NCI-H524 (cell line): ENCODE data around the gene ARHGEF5.
"Not testable (repeated sequence)": the region's sequence is repeated elsewhere in the genome, so short reads cannot be mapped to it uniquely, and the experiment has no call there.

ENCODE experiments used
- DNase-seq, 2 experiments: peaks; one replicate each; lab custom pipeline; 2025; lab: John Stamatoyannopoulos, UW

Gene ARHGEF5

GRCh38 chr7:144355176-144355822 is at the start of gene ARHGEF5:
Gene ARHGEF5 (plus strand): TSS chr7:144355402. CDS start chr7:144362670, 7,268 bp downstream.
- not testable (repeated sequence) for DNase-seq

- DNase-seq = not testable (repeated sequence)
These were observed 45.5 kb upstream of the ARHGEF5 start for GRCh38 chr7:144309702-144310101.

DNA sequence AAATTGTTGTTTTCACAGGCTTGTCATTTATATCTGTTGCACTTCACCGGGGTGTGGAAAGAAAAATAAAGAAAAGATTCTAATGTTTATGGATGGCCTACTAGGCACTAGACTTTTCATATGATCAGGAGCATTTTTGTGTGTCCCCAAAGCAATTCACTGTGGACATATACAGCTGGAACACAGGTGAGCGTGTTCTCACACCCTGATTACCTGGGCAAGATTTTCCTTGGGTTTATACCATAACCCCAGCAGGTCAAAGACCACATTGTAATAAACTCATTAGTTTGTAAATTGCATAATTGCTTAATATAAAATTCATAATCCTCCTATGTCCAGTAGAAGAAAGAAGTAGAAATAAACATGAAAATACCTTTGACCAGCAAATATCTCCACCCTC is 44.0 kb upstream of the ARHGEF5 start:
- not testable (repeated sequence) for DNase-seq

- not testable (repeated sequence) for DNase-seq
These were observed 43.2 kb upstream of the ARHGEF5 start, which contains the start of gene OR2A1 for GRCh38 chr7:144311872-144312469. Gene OR2A1 (plus strand): TSS chr7:144312419. CDS start chr7:144318125, 5,706 bp downstream.

GRCh38 chr7:144317537-144317936 is 37.7 kb upstream of the ARHGEF5 start:
- DNase-seq = not testable (repeated sequence)

- not testable (repeated sequence) for DNase-seq
These were observed 35.7 kb upstream of the ARHGEF5 start for GRCh38 chr7:144319547-144319946.

- DNase-seq = not testable (repeated sequence)
These were observed 33.5 kb upstream of the ARHGEF5 start for GRCh38 chr7:144321677-144322206.

- not testable (repeated sequence) for DNase-seq
These were observed 31.8 kb upstream of the ARHGEF5 start for GRCh38 chr7:144323359-144323758.

DNA sequence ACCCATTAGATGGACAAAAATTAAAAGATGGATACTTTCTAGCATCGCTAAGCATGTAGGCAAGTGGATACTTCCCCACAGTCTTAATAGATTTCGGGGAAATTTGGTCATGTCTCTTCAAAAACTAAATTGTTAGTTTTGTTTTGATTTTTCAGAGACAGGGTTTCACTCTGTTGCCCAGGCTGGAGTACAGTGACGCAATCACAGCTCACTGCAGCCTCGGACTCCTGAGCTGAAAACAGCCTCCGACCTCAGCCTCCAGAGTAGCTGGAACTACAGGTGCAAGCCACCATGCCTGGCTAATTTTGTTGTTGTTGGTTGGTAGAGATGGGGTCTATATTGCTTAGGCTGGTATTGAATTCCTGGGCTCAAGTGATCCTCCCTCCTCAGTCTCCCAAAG is 29.3 kb upstream of the ARHGEF5 start:
- not testable (repeated sequence) for DNase-seq

GRCh38 chr7:144330044-144330443 is 25.2 kb upstream of the ARHGEF5 start:
- DNase-seq = not testable (repeated sequence)

DNA sequence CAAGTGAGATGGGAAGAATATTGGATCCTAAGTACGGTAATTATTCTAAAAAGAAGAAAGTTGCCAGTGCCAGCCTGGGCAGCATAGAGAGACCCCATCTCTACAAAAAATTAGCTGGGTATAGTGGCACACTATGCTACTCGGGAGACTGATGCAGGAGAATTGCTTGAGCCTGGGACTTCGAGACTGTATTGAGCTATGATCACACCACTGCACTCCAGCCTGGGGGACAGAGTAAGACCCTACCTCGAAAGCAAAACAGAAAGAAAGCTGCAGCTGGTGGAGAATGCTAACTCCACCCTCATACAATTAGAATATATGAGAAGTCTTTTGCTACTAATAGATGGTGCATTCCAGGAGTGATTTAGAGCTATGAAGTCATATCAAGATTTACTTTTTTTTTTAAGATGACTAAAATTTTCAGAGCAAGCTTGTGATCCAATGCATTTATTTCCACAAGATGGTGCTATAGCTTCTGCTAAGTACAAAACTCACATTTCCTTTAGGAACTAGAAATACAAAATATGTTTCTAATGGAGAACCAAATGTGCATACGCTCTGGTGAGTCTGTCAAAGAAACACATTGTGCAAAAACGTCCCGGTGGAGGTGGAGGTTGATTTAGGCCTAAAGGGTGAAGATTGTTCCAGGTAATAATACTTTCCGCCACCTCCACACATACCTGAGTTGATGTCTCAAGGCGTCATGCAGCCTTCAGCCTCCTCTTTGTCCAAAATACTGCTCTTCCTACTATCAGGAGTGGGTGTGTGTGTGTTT is 23.8 kb upstream of the ARHGEF5 start:
- DNase-seq = not testable (repeated sequence)

DNA sequence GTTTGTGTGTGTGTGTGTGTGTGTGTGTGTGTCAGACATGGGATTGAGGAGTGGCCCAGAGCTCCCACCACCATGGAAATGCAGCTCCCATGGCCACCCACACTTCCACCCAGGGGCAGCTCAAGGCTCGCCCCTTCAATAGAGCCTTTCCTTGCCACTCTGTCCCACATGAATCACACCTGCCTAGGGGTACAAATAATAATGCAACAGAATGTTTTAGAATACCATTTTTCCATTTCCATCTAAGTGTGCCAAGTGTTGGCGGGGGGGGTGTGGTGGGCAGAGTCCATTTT is 23.3 kb upstream of the ARHGEF5 start:
- DNase-seq = not testable (repeated sequence)

GRCh38 chr7:144348625-144349024 is 6.6 kb upstream of the ARHGEF5 start:
- not testable (repeated sequence) for DNase-seq

DNA sequence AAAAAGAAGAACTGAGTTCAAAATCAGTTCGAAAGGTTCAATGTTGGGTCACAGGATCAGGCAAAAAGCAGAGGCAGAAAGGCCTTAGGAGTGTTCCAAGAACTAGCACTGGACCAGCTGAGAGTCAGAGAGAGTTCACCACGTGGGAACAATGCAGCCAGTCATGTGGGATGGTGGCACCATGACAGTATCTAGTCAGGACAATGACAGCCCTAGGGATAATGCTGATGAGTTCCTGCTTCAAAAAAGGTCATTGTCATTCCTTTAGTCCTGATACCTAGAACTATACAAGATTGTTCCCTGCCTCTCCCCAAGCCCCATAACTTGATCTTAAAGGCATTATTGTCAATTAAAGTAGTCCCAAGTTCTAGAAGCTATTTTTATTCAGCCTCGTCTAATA is 3.5 kb upstream of the ARHGEF5 start:
- DNase-seq = not testable (repeated sequence)

GRCh38 chr7:144356185-144356584 is 983 bp downstream of the ARHGEF5 start:
- not testable (repeated sequence) for DNase-seq

- not testable (repeated sequence) for DNase-seq
These were observed 1.7 kb downstream of the ARHGEF5 start for GRCh38 chr7:144356860-144357259.

GRCh38 chr7:144362061-144362460 is 6.9 kb downstream of the ARHGEF5 start:
- not testable (repeated sequence) for DNase-seq

DNA sequence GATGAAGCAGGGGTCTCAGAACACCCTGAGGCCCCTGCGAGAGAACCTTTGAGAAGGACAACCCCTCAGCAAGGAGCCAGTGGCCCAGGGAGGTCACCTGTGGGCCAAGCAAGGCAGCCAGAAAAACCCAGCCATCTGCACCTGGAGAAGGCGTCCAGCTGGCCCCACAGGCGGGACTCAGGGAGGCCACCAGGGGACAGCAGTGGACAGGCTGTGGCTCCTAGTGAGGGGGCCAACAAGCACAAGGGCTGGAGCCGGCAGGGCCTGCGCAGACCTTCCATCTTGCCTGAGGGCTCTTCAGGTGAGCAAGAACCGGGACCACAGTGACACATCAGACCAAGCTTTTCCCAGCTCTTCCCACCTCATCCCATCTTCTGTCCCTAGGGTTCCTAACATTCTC is 10.3 kb downstream of the ARHGEF5 start:
- not testable (repeated sequence) for DNase-seq

DNA sequence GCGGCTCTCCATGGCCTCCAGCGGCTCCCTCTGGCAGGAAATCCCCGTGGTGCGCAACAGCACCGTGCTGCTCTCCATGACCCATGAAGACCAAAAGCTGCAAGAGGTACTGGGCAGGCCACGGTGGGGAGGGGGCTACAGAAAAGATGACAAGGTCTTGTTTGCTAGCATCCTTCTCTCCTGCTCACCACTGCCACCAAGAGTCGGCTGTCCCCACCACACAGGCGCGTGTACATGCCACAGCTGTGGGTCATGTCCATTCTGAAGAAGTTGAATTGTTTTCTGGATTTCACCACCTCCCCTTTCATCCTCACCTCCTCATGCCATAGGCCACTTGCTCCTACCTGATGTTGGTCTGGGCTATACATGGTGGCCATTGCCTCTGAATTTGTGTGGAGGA is 12.0 kb downstream of the ARHGEF5 start:
- DNase-seq = not testable (repeated sequence)

DNA sequence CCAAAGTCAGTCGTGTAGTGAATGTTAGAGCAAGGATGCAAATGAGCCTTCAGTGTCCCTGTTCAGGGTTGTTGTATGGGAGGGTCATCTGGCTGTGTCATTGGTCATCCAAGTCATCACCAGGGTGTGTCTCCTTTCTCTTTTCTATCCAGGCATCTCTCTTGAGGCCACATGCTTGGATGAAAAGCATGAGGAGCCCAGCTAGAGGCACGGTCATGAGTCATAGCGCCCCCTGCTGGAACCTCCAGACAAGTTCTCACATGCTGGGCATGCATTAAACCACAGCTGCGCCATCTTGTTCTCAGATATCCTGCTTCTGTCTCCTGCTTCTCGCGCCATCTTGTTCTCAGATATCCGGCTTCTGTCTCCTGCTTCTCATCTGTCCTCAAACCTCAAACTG is 14.0 kb downstream of the ARHGEF5 start:
- DNase-seq = not testable (repeated sequence)

DNA sequence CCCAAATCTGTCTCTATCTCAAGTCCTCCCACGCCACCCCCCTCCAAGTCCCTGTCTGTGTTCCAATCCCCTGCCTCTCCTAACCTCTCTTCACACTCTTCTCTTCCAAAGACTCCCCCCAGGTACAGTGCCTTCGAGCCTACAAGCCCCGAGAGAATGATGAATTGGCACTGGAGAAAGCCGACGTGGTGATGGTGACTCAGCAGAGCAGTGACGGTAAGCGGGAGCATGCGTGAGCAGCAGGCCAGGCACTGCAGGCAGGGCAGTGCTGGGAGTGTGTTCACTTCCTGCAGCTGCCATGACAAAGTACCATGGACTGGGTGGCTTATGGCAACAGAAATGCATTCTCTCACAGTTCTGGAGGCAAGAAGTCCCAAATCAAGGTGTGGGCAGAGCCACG is 23.4 kb downstream of the ARHGEF5 start:
- DNase-seq = no peak

GRCh38 chr7:144379776-144380384 is 24.7 kb downstream of the ARHGEF5 start:
- no peak for DNase-seq
